ENCODE measurements around the gene APBA2.

DNA sequence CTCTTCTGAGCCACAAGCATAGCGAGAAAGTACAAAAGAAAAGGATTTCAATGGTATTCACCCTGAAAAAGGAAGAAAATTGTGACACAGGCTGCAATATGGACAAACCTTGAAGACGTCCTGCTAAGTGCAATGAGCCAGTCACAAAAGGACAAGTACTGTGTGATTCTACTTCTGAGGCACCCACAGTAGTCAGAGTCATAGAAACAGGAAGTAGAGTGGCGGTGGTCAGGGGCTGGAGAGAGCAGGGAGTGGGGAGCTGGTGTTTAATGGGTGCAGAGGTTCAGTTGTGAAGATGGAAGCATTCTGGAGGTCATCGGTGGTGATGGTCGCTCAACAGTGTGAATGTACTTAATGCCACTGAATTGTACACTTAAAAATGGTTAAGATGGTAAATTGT lies 180.5 kb downstream of the APBA2 start:
- TF ChIP-seq, protein P1, sequence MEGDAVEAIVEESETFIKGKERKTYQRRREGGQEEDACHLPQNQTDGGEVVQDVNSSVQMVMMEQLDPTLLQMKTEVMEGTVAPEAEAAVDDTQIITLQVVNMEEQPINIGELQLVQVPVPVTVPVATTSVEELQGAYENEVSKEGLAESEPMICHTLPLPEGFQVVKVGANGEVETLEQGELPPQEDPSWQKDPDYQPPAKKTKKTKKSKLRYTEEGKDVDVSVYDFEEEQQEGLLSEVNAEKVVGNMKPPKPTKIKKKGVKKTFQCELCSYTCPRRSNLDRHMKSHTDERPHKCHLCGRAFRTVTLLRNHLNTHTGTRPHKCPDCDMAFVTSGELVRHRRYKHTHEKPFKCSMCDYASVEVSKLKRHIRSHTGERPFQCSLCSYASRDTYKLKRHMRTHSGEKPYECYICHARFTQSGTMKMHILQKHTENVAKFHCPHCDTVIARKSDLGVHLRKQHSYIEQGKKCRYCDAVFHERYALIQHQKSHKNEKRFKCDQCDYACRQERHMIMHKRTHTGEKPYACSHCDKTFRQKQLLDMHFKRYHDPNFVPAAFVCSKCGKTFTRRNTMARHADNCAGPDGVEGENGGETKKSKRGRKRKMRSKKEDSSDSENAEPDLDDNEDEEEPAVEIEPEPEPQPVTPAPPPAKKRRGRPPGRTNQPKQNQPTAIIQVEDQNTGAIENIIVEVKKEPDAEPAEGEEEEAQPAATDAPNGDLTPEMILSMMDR (IDR thresholded peaks at IDR 0.05): no peak
- no peak for TF ChIP-seq EP300 (IDR thresholded peaks at IDR 0.05)
- no peak for TF ChIP-seq POLR2A (IDR thresholded peaks at IDR 0.05)

All from tibial nerve (tissue), 4 donors.